Liver (tissue), 9 donors: Measurements from ENCODE around the gene IGSF22. TPM values are rescaled to one million over a fixed set of nuclear protein-coding genes. Genes with fewer than 3 reads are reported as not detected.

ENCODE experiments used
- DNase-seq: peaks from one replicate; pipeline ENCODE4 v3.0.0-alpha.2; 2017; ENCODE audit warnings: low spot score
- H3K27ac ChIP-seq, 2 donors: one replicate each; pipeline ENCODE4 v1.7.0; 2013; ENCODE audit warnings: inconsistent platforms in 2 of 2, low read length in 2 of 2, control low read depth in 1 of 2, low read depth in 1 of 2, mild to moderate bottlenecking in 1 of 2
- H3K27me3 ChIP-seq, 4 donors: one replicate each; pipeline versions ENCODE4 v1.6.1 to v1.7.0; 2013; ENCODE audit warnings: low read length in 3 of 4, inconsistent platforms in 1 of 4, mild to moderate bottlenecking in 1 of 4, moderate library complexity in 1 of 4; ENCODE audit not compliant: control insufficient read depth in 4 of 4, insufficient read depth in 4 of 4
- H3K36me3 ChIP-seq, 4 donors: one replicate each; pipeline versions ENCODE4 v1.6.1 to v1.7.0; 2013; ENCODE audit warnings: low read length in 3 of 4, mild to moderate bottlenecking in 3 of 4, low read depth in 1 of 4, moderate library complexity in 1 of 4; ENCODE audit not compliant: control insufficient read depth in 4 of 4, insufficient read depth in 3 of 4
- H3K4me1 ChIP-seq, 4 donors: one replicate each; pipeline versions ENCODE4 v1.6.1 to v1.7.0; 2013; ENCODE audit warnings: low read length in 3 of 4, mild to moderate bottlenecking in 3 of 4, moderate library complexity in 1 of 4; ENCODE audit not compliant: control insufficient read depth in 4 of 4, insufficient read depth in 4 of 4
- H3K4me3 ChIP-seq, 3 donors: one replicate each; pipeline versions ENCODE4 v1.6.1 to v1.7.0; 2013; ENCODE audit warnings: low read length in 3 of 3, control low read depth in 1 of 3, low read depth in 1 of 3, mild to moderate bottlenecking in 1 of 3
- H3K9ac ChIP-seq, 2 donors: one replicate each; pipeline ENCODE4 v1.7.0; 2013; ENCODE audit warnings: low read length in 2 of 2, mild to moderate bottlenecking in 2 of 2, moderate library complexity in 2 of 2, control low read depth in 1 of 2, low read depth in 1 of 2
- H3K9me3 ChIP-seq, 4 donors: one replicate each; pipeline versions ENCODE4 v1.6.1 to v1.7.0; 2013; ENCODE audit warnings: low read length in 3 of 4; ENCODE audit not compliant: control insufficient read depth in 4 of 4
- ATF3 ChIP-seq: IDR thresholded peaks from 2 replicates; pipeline ENCODE4 v1.6.1; 2016; ENCODE audit warnings: antibody characterized with exemption
- CTCF ChIP-seq: fragments of 150-350 bp; IDR thresholded peaks from 2 replicates; pipeline ENCODE4 v1.5.1; 2017; ENCODE audit warnings: improper control_type of control experiment, low read depth, low read length; ENCODE audit not compliant: missing input control
- EGR1 ChIP-seq, 2 donors: IDR thresholded peaks; 2 replicates each; pipeline ENCODE4 v1.6.1; 2016 to 2018; ENCODE audit warnings: antibody characterized with exemption in 2 of 2, low read depth in 2 of 2
- FOXA1 ChIP-seq: IDR thresholded peaks from 2 replicates; pipeline ENCODE4 v1.6.1; 2016; ENCODE audit warnings: antibody characterized with exemption
- FOXA2 ChIP-seq: IDR thresholded peaks from 2 replicates; pipeline ENCODE4 v1.6.1; 2016; ENCODE audit warnings: antibody characterized with exemption
- GABPA ChIP-seq, 2 donors: IDR thresholded peaks in 1 of 2; conservative IDR thresholded peaks in 1 of 2; 2 replicates each; pipeline ENCODE4 v1.6.1; 2016; ENCODE audit warnings: antibody characterized with exemption in 2 of 2, mild to moderate bottlenecking in 1 of 2, moderate library complexity in 1 of 2
- HNF4A ChIP-seq, 2 donors: conservative IDR thresholded peaks; 2 replicates each; pipeline ENCODE4 v1.6.1; 2016; ENCODE audit warnings: antibody characterized with exemption in 2 of 2, mild to moderate bottlenecking in 2 of 2
- JUND ChIP-seq, 2 donors: IDR thresholded peaks; 2 replicates each; pipeline ENCODE4 v1.6.1; 2016; ENCODE audit warnings: antibody characterized with exemption in 2 of 2
- MAX ChIP-seq: IDR thresholded peaks from 2 replicates; pipeline ENCODE4 v1.6.1; 2016; ENCODE audit warnings: antibody characterized with exemption
- NR2F2 ChIP-seq: IDR thresholded peaks from 2 replicates; pipeline ENCODE4 v1.6.1; 2016; ENCODE audit warnings: antibody characterized with exemption
- RAD21 ChIP-seq, 2 donors: IDR thresholded peaks; 2 replicates each; pipeline ENCODE4 v1.6.1; 2016; ENCODE audit warnings: antibody characterized with exemption in 2 of 2, mild to moderate bottlenecking in 2 of 2
- RXRA ChIP-seq, 2 donors: IDR thresholded peaks; 2 replicates each; pipeline ENCODE4 v1.6.1; 2017 to 2018; ENCODE audit warnings: antibody characterized with exemption in 2 of 2, mild to moderate bottlenecking in 1 of 2
- SP1 ChIP-seq: IDR thresholded peaks from 2 replicates; pipeline ENCODE4 v1.6.1; 2018; ENCODE audit warnings: antibody characterized with exemption, mild to moderate bottlenecking
- TAF1 ChIP-seq: conservative IDR thresholded peaks from 2 replicates; pipeline ENCODE4 v1.6.1; 2016; ENCODE audit warnings: antibody characterized with exemption, mild to moderate bottlenecking
- ZBTB33 ChIP-seq: IDR thresholded peaks from 2 replicates; pipeline ENCODE4 v1.6.1; 2016; ENCODE audit warnings: antibody characterized with exemption
- WGBS: extraction: QIAGEN DNeasy Blood & Tissue Kit; methylation state at CpG from one replicate; pipeline ENCODE4 v1.1.7; 2013; 5-methylcytosine and 5-hydroxymethylcytosine counted together
- polyA plus RNA-seq, 2 donors: library from polyadenylated mRNA; stranded (reverse) in 1 of 2; unstranded in 1 of 2; fragments of 200-250 nt in 1 of 2; fragments of >200 nt in 1 of 2; fragmentation: Nextera tagmentation in 1 of 2; extraction: Ambion mirVana in 1 of 2; gene quantifications; one replicate each; pipeline versions ENCODE4 v1.2.1 to v1.2.3, GENCODE V29; 2013 to 2015
- total RNA-seq, 2 donors: library from RNA; depleted of rRNA; stranded (reverse); fragments of >200 nt; gene quantifications; one replicate each; pipeline ENCODE4 v1.2.3, GENCODE V29; 2014
- donor health status: healthy.
- donor health status: healthy.
- donor health status: healthy.
- donor health status: healthy.
- donor health status: healthy.

The IGSF22 gene
- total and polyA plus RNA-seq, 4 donors: 0.12 to 0.26 TPM; not detected in 2

- no peak overlapping the region for H3K4me3 ChIP-seq
- no peak overlapping the region for H3K27ac ChIP-seq
- TF ChIP-seq FOXA1 (no peak), FOXA2 (no peak), GABPA (IDR thresholded peaks at IDR 0.05 in 1 of 2, conservative IDR thresholded peaks at IDR 0.05 in 1 of 2) (no peak), CTCF (no peak), HNF4A (conservative IDR thresholded peaks at IDR 0.05) (no peak), SP1 (no peak), RXRA (IDR thresholded peaks at IDR 0.05) (no peak), NR2F2 (no peak), TAF1 (no peak), EGR1 (IDR thresholded peaks at IDR 0.05; ENCODE audit: low read depth in 2 of 2) (no peak)
- H3K27me3 ChIP-seq: no peaks in the 10 kb centered on the region
- H3K9ac ChIP-seq: no peak overlapping the region
- H3K36me3 ChIP-seq: no peaks in the 10 kb centered on the region
- 91% methylated on average over 8 of the region's 8 CpGs for WGBS
- H3K9me3 ChIP-seq: no peaks in the 10 kb centered on the region
- DNase-seq: no peak
- no peaks in the 10 kb centered on the region for H3K4me1 ChIP-seq
These were observed 11.7 kb upstream of the IGSF22 start for GRCh38 chr11:18737642-18738041.

GRCh38 chr11:18736590-18737148 is 10.7 kb upstream of the IGSF22 start:
- Histone ChIP-seq H3K27me3 (no peaks in the 10 kb centered on the region), H3K36me3 (no peaks in the 10 kb centered on the region), H3K9ac (no peak overlapping the region), H3K4me1 (no peaks in the 10 kb centered on the region), H3K4me3 (no peak overlapping the region), H3K9me3 (no peaks in the 10 kb centered on the region), H3K27ac (no peak overlapping the region)
- DNase-seq: no peak
- WGBS: 62% methylated on average over 10 of the region's 10 CpGs
- TF ChIP-seq ATF3: no peak
- TF ChIP-seq ZBTB33: no peak
- TF ChIP-seq GABPA (IDR thresholded peaks at IDR 0.05 in 1 of 2, conservative IDR thresholded peaks at IDR 0.05 in 1 of 2): no peak
- TF ChIP-seq RAD21 (IDR thresholded peaks at IDR 0.05): no peak
- no peak for TF ChIP-seq MAX
- TF ChIP-seq TAF1: no peak
- TF ChIP-seq FOXA2: no peak
- no peak for TF ChIP-seq JUND (IDR thresholded peaks at IDR 0.05)
- no peak for TF ChIP-seq CTCF
- TF ChIP-seq FOXA1: no peak
- no peak for TF ChIP-seq EGR1 (IDR thresholded peaks at IDR 0.05; ENCODE audit: low read depth in 2 of 2)
